GM12878 (cell line): ENCODE data around the gene FSTL4. TPM values are rescaled to one million over a fixed set of nuclear protein-coding genes. Genes with fewer than 3 reads are reported as not detected.

Experiments used
- ATAC-seq: fragments of 200-7000 bp; cut with Tn5 transposase; 3 replicates; pipeline ENCODE4 v1.9.1; 2020; ENCODE audit warnings: mild to moderate bottlenecking, moderate library complexity
- BruUV-seq: library from RNA; stranded (reverse); fragments of 400-500 nt; replicated peaks from 2 replicates; lab custom pipeline; 2021; lab: Mats Ljungman, UMichigan
- CTCF ChIA-PET: fragments of 300-600 bp; sonication (Branson Sonifier 250); formaldehyde crosslinking; extraction: SDS; loops from one replicate; lab custom pipeline; 2021; ENCODE audit warnings: inconsistent platforms; lab: Yijun Ruan, JAX
- POLR2A ChIA-PET: fragments of 350-600 bp; formaldehyde crosslinking; extraction: SDS; loops from one replicate; lab custom pipeline; 2021; ENCODE audit warnings: inconsistent platforms; lab: Charles Lee
- RAD21 ChIA-PET: fragments of 300-600 bp; sonication (Branson Sonifier 250); formaldehyde crosslinking; loops from one replicate; lab custom pipeline; 2023; ENCODE audit warnings: antibody characterized with exemption; ENCODE audit not compliant: unreplicated experiment; lab: Charles Lee
- SMC1A ChIA-PET: fragments of 300-600 bp; sonication (Branson Sonifier 250); formaldehyde crosslinking; loops from one replicate; lab custom pipeline; 2023; ENCODE audit not compliant: unreplicated experiment, uncharacterized antibody; lab: Charles Lee
- DNase-seq: peaks from one replicate; pipeline ENCODE4 v3.0.0-alpha.2; 2011; ENCODE audit warnings: low read depth, low spot score
- FAIRE-seq: peaks from 3 replicates; lab custom pipeline; 2011; peaks lifted over from hg19 to GRCh38; lab: Jason Lieb, UNC
- H2AFZ ChIP-seq: 2 replicates; pipeline ENCODE4 v1.6.0; 2011; ENCODE audit warnings: low read depth, low read length, control low read depth; ENCODE audit not compliant: control insufficient read depth
- H3K27ac ChIP-seq: 2 replicates; pipeline ENCODE4 v1.5.1; 2011; ENCODE audit warnings: control low read depth; ENCODE audit not compliant: control insufficient read depth, insufficient read depth
- H3K27me3 ChIP-seq, 2 experiments: replicated peaks in 1 of 2; 2 replicates each; pipeline versions ENCODE4 v1.6.0 to v1.6.1; 2011; ENCODE audit warnings: low read length in 1 of 2; ENCODE audit not compliant: control insufficient read depth in 2 of 2, insufficient read depth in 2 of 2
- H3K36me3 ChIP-seq, 2 experiments: 2 replicates each; pipeline ENCODE4 v1.5.1; 2011; ENCODE audit warnings: low read length in 1 of 2; ENCODE audit not compliant: control insufficient read depth in 2 of 2, insufficient read depth in 2 of 2
- H3K4me1 ChIP-seq: 2 replicates; pipeline ENCODE4 v1.6.1; 2011; ENCODE audit warnings: mild to moderate bottlenecking, low read length, moderate library complexity, mixed read lengths; ENCODE audit not compliant: control insufficient read depth, insufficient read depth
- H3K4me2 ChIP-seq: 2 replicates; pipeline ENCODE4 v1.6.0; 2011; ENCODE audit warnings: control low read depth; ENCODE audit not compliant: control insufficient read depth, insufficient read depth
- H3K4me3 ChIP-seq: fragments of 200-600 bp; sonication (generic); 2 replicates; pipeline ENCODE4 v1.5.1; 2016
- H3K79me2 ChIP-seq: 2 replicates; pipeline ENCODE4 v1.6.0; 2011; ENCODE audit warnings: low read length; ENCODE audit not compliant: control insufficient read depth, insufficient read depth
- H3K9ac ChIP-seq: 2 replicates; pipeline ENCODE4 v1.8.0; 2011; ENCODE audit warnings: low read length, control low read depth, mixed read lengths; ENCODE audit not compliant: control insufficient read depth, insufficient read depth
- H3K9me3 ChIP-seq: replicated peaks from 3 replicates; pipeline ENCODE4 v1.5.1; 2011; ENCODE audit warnings: mild to moderate bottlenecking, low read length; ENCODE audit not compliant: control insufficient read depth, insufficient read depth
- H4K20me1 ChIP-seq: 2 replicates; pipeline ENCODE4 v1.6.0; 2011; ENCODE audit not compliant: control insufficient read depth, insufficient read depth
- ATF7 ChIP-seq: fragments of 450-650 bp; IDR thresholded peaks from 2 replicates; pipeline ENCODE4 v1.6.1; 2016; ENCODE audit warnings: low read depth, mild to moderate bottlenecking
- BHLHE40 ChIP-seq, 2 experiments: fragments of 450-650 bp in 1 of 2; IDR thresholded peaks; 2 replicates each; pipeline ENCODE4 v1.6.1; 2011 to 2017; ENCODE audit warnings: low read depth in 2 of 2, borderline replicate concordance in 1 of 2, improper control_type of control experiment in 1 of 2, low read length in 1 of 2, mild to moderate bottlenecking in 1 of 2
- BRCA1 ChIP-seq: IDR thresholded peaks from 2 replicates; pipeline ENCODE4 v1.6.1; 2011; ENCODE audit warnings: low read depth, low read length, improper control_type of control experiment
- CBX3 ChIP-seq: fragments of 200-600 bp; sonication (generic); IDR thresholded peaks from 2 replicates; pipeline ENCODE4 v1.6.1; 2016; ENCODE audit warnings: low read depth, borderline replicate concordance
- EGR1 ChIP-seq, 2 experiments: IDR thresholded peaks; 1 replicate in 1 of 2; 2 replicates in 1 of 2; pipeline ENCODE4 v1.6.1; 2011 to 2012; ENCODE audit warnings: low read depth in 2 of 2, low read length in 2 of 2, borderline replicate concordance in 1 of 2, mild to moderate bottlenecking in 1 of 2, moderate library complexity in 1 of 2
- ETV6 ChIP-seq, 2 experiments: fragments of 450-650 bp in 1 of 2; IDR thresholded peaks in 1 of 2; conservative IDR thresholded peaks in 1 of 2; 2 replicates each; pipeline ENCODE4 v1.6.1; 2014; ENCODE audit warnings: antibody characterized with exemption in 1 of 2, borderline replicate concordance in 1 of 2, low read depth in 1 of 2, mild to moderate bottlenecking in 1 of 2, moderate library complexity in 1 of 2
- HDAC2 ChIP-seq: fragments of 200-600 bp; sonication (generic); IDR thresholded peaks from 2 replicates; pipeline ENCODE4 v1.6.1; 2017
- IRF5 ChIP-seq: fragments of 450-650 bp; IDR thresholded peaks from 2 replicates; pipeline ENCODE4 v1.6.1; 2017; ENCODE audit warnings: borderline replicate concordance
- MTA3 ChIP-seq: IDR thresholded peaks from 2 replicates; pipeline ENCODE4 v1.6.1; 2012; ENCODE audit warnings: low read length, inconsistent platforms, borderline replicate concordance
- POLR2AphosphoS5 ChIP-seq: IDR thresholded peaks from 2 replicates; pipeline ENCODE4 v1.6.1; 2011; ENCODE audit warnings: mild to moderate bottlenecking, low read length, inconsistent platforms
- RELB ChIP-seq: fragments of 450-650 bp; IDR thresholded peaks from 2 replicates; pipeline ENCODE4 v1.6.1; 2017; ENCODE audit warnings: low read depth, mild to moderate bottlenecking, moderate library complexity
- SMC3 ChIP-seq: IDR thresholded peaks from 2 replicates; pipeline ENCODE4 v1.6.1; 2011; ENCODE audit warnings: low read length, improper control_type of control experiment, borderline replicate concordance
- SP1 ChIP-seq: IDR thresholded peaks from one replicate; pipeline ENCODE4 v1.6.1; 2011; ENCODE audit warnings: low read depth, low read length
- USF1 ChIP-seq: IDR thresholded peaks from 2 replicates; pipeline ENCODE4 v1.6.1; 2011; ENCODE audit warnings: borderline replicate concordance, low read depth, mild to moderate bottlenecking, moderate library complexity, mixed read lengths, low read length; ENCODE audit not compliant: insufficient read depth; ENCODE audit errors: extremely low read length
- ZNF274 ChIP-seq: IDR thresholded peaks from one replicate; pipeline ENCODE4 v1.8.0; 2011; ENCODE audit not compliant: insufficient read length, insufficient read depth
- WGBS: methylation state at CpG from one replicate; pipeline ENCODE4 v1.1.6; 2016; ENCODE audit warnings: low lambda C conversion rate; ENCODE audit not compliant: insufficient replicate concordance, insufficient coverage; ENCODE audit errors: missing lambda C conversion rate; 5-methylcytosine and 5-hydroxymethylcytosine counted together
- in situ Hi-C: fragments of 300-500 bp; cut with MboI; formaldehyde crosslinking; loops from 9 replicates; pipeline ENCODE4 v1.14.3; 2018; ENCODE audit warnings: mixed read lengths
- intact Hi-C: fragments of 100-400 bp; cut with micrococcal nuclease; formaldehyde crosslinking; loops from one replicate; pipeline ENCODE4 v1.14.2; 2022; ENCODE audit not compliant: unreplicated experiment
- polyA plus RNA-seq, 11 experiments: library from polyadenylated mRNA; depleted of rRNA in 4 of 11; unstranded in 6 of 11; stranded (reverse) in 5 of 11; fragments of >200 nt; fragmentation: Nextera tagmentation in 4 of 11; fragmentation: Illumina TruSeq in 1 of 11; extraction: Ambion mirVana in 4 of 11; extraction: Trizol in 1 of 11; gene quantifications; 1 replicate in 1 of 11; 2 replicates in 10 of 11; pipeline versions ENCODE4 v1.2.1 to v1.2.3, GENCODE V29; 2011 to 2016; ENCODE audit warnings: inconsistent platforms in 2 of 11, missing spikeins in 2 of 11, low read depth in 1 of 11
- total RNA-seq, 4 experiments: library from RNA; depleted of rRNA in 3 of 4; stranded (reverse); fragments of >200 nt in 3 of 4; fragmentation: Illumina TruSeq in 1 of 4; extraction: Trizol in 1 of 4; gene quantifications; 2 replicates each; pipeline versions ENCODE4 v1.2.1 to v1.2.3, GENCODE V29; 2013 to 2021

FSTL4 gene
- total and polyA plus RNA-seq, 10 of the 15 experiments (the other 5 are each of a cell fraction or from before 2014, with no cell fraction given): 0.01 to 0.79 (median 0.21) TPM; not detected in 6

GRCh38 chr5:133360693-133361472 lies 251.5 kb downstream of the FSTL4 start:
- peaks cover 0 to 2% of the 10 kb centered on the region in 2 experiments; a peak in 3 of 4 replicates for H3K27me3 ChIP-seq
- no peaks in the 10 kb centered on the region for H4K20me1 ChIP-seq
- ATAC-seq (no peak), FAIRE-seq (no peak), DNase-seq (no peak)
- H3K27ac ChIP-seq: no peak overlapping the region
- H2AFZ ChIP-seq: no peak overlapping the region
- CTCF ChIA-PET: interaction anchor here (0.8 to 1.4 kb wide), 2 partner anchors 46 to 61 kb away, joined by 3 to 4 read pairs; no protein-coding TSS in a partner anchor
- H3K4me3 ChIP-seq: no peak overlapping the region
- no peaks in the 10 kb centered on the region for H3K9me3 ChIP-seq
- WGBS: 46% methylated on average over 18 of the region's 18 CpGs
- RAD21 ChIA-PET: no interaction called here
- intact Hi-C loops: no loop called here
- no peak for TF ChIP-seq SMC3
- TF ChIP-seq BRCA1: no peak
- TF ChIP-seq MTA3: no peak
- TF ChIP-seq ATF7: no peak
- TF ChIP-seq SP1: no peak
- TF ChIP-seq CBX3: no peak
- TF ChIP-seq BHLHE40 (IDR thresholded peaks at IDR 0.05; ENCODE audit: borderline replicate concordance in 1 of 2, low read depth in 2 of 2, low read length in 1 of 2): no peak
- TF ChIP-seq EGR1 (IDR thresholded peaks at IDR 0.05; ENCODE audit: borderline replicate concordance in 1 of 2, low read depth in 2 of 2, low read length in 2 of 2): no peak
- TF ChIP-seq USF1: no peak
- no peak for TF ChIP-seq RELB
- no peak for TF ChIP-seq HDAC2
- no peak for TF ChIP-seq ETV6 (conservative IDR thresholded peaks at IDR 0.05 in 1 of 2, IDR thresholded peaks at IDR 0.05 in 1 of 2; ENCODE audit: borderline replicate concordance in 1 of 2, low read depth in 1 of 2)
- no peak for TF ChIP-seq POLR2AphosphoS5
- no peak for TF ChIP-seq IRF5
- TF ChIP-seq ZNF274: no peak
- TF ChIP-seq, all 136 proteins: peak for 0
- POLR2A ChIA-PET: no interaction called here
- no peaks in the 10 kb centered on the region for H3K4me1 ChIP-seq
- BruUV-seq: no TSS peak
- no peaks in the 10 kb centered on the region for H3K36me3 ChIP-seq
- SMC1A ChIA-PET: no interaction called here
- H3K9ac ChIP-seq: no peak overlapping the region
- in situ Hi-C loops: no loop called here
- H3K4me2 ChIP-seq: no peak overlapping the region
- no peaks in the 10 kb centered on the region for H3K79me2 ChIP-seq
